K562 (cell line): ENCODE data around the gene PLK1. TPM values are rescaled to one million over a fixed set of nuclear protein-coding genes. Genes with fewer than 3 reads are reported as not detected.

Source experiments
- ATF1 ChIP-seq, 2 experiments: fragments of 450-650 bp in 1 of 2; IDR thresholded peaks; 2 replicates each; pipeline ENCODE4 v1.6.1; 2016; ENCODE audit warnings: missing compliant biosample characterization in 1 of 2, missing genetic modification characterization in 1 of 2
- ELF1 ChIP-seq: fragments of 200-800 bp; sonication (Bioruptor generic); IDR thresholded peaks from 2 replicates; pipeline ENCODE4 v1.6.1; 2016; ENCODE audit warnings: missing genetic modification characterization, missing compliant biosample characterization
- GABPA ChIP-seq: fragments of 200-800 bp; sonication (Bioruptor generic); conservative IDR thresholded peaks from 2 replicates; pipeline ENCODE4 v1.6.1; 2016; ENCODE audit warnings: low read depth, missing genetic modification characterization, missing compliant biosample characterization
- HNRNPL ChIP-seq: fragments of 200-400 bp; formaldehyde crosslinking; IDR thresholded peaks from 2 replicates; pipeline ENCODE4 v1.6.1; 2017; ENCODE audit warnings: low read depth, mild to moderate bottlenecking, low read length
- IRF9 ChIP-seq: fragments of 450-650 bp; IDR thresholded peaks from 2 replicates; pipeline ENCODE4 v1.6.1; 2016; ENCODE audit warnings: missing biosample characterization, missing genetic modification characterization
- JUND ChIP-seq, 2 experiments: IDR thresholded peaks; 2 replicates in 1 of 2; 3 replicates in 1 of 2; pipeline ENCODE4 v1.6.1; 2011; ENCODE audit warnings: borderline replicate concordance in 2 of 2, low read depth in 2 of 2, low read length in 2 of 2, improper control_type of control experiment in 1 of 2, missing biosample characterization in 1 of 2, missing genetic modification characterization in 1 of 2, missing genetic modification reagents in 1 of 2
- NR2C1 ChIP-seq, 2 experiments: fragments of 450-650 bp; IDR thresholded peaks; 2 replicates each; pipeline ENCODE4 v1.6.1; 2017; ENCODE audit warnings: mild to moderate bottlenecking in 2 of 2, antibody characterized with exemption in 1 of 2, inconsistent platforms in 1 of 2, missing compliant biosample characterization in 1 of 2, missing genetic modification characterization in 1 of 2
- NR2C2 ChIP-seq, 2 experiments: fragments of 200-800 bp in 1 of 2; sonication (Bioruptor generic) in 1 of 2; sonication (generic) in 1 of 2; formaldehyde crosslinking in 1 of 2; IDR thresholded peaks; 2 replicates each; pipeline versions ENCODE4 v1.6.1 to v1.8.0; 2016 to 2022; ENCODE audit warnings: mild to moderate bottlenecking in 1 of 2, missing compliant biosample characterization in 1 of 2, missing genetic modification characterization in 1 of 2, missing genetic modification reagents in 1 of 2
- RBFOX2 ChIP-seq: fragments of 200-400 bp; formaldehyde crosslinking; IDR thresholded peaks from 2 replicates; pipeline ENCODE4 v1.6.1; 2017; ENCODE audit warnings: low read depth, mild to moderate bottlenecking, low read length, moderate library complexity
- SIN3B ChIP-seq: fragments of 450-650 bp; IDR thresholded peaks from 2 replicates; pipeline ENCODE4 v1.6.1; 2017; ENCODE audit warnings: low read depth, mild to moderate bottlenecking, moderate library complexity
- ZNF24 ChIP-seq: fragments of 450-650 bp; IDR thresholded peaks from 2 replicates; pipeline ENCODE4 v1.6.1; 2016
- polyA plus RNA-seq, 8 experiments: library from polyadenylated mRNA; depleted of rRNA in 4 of 8; stranded (reverse) in 5 of 8; unstranded in 3 of 8; fragments of >200 nt; fragmentation: Nextera tagmentation in 2 of 8; fragmentation: Illumina TruSeq in 1 of 8; extraction: Ambion mirVana in 2 of 8; extraction: Trizol in 1 of 8; gene quantifications; 2 replicates each; pipeline versions ENCODE4 v1.2.1 to v1.2.3, GENCODE V29; 2011 to 2014; ENCODE audit warnings: inconsistent platforms in 1 of 8, missing spikeins in 1 of 8
- total RNA-seq, 7 experiments: library from RNA; depleted of rRNA in 6 of 7; stranded (reverse); fragments of >200 nt in 6 of 7; fragmentation: Illumina TruSeq in 2 of 7; extraction: Trizol in 2 of 7; gene quantifications; 2 replicates each; pipeline versions ENCODE4 v1.2.1 to v1.2.3, GENCODE V29; 2011 to 2021; ENCODE audit warnings: low replicate concordance in 1 of 7
- TF ChIP-seq, protein P1 (sequence below): fragments of 450-650 bp; IDR thresholded peaks from 2 replicates; pipeline ENCODE4 v1.6.1; 2016; ENCODE audit warnings: mild to moderate bottlenecking, moderate library complexity

Gene PLK1
- total and polyA plus RNA-seq, 9 of the 15 experiments (the other 6 are each of a cell fraction or from before 2014, with no cell fraction given) = 13.6 to 212 (median 45.5) TPM

DNA sequence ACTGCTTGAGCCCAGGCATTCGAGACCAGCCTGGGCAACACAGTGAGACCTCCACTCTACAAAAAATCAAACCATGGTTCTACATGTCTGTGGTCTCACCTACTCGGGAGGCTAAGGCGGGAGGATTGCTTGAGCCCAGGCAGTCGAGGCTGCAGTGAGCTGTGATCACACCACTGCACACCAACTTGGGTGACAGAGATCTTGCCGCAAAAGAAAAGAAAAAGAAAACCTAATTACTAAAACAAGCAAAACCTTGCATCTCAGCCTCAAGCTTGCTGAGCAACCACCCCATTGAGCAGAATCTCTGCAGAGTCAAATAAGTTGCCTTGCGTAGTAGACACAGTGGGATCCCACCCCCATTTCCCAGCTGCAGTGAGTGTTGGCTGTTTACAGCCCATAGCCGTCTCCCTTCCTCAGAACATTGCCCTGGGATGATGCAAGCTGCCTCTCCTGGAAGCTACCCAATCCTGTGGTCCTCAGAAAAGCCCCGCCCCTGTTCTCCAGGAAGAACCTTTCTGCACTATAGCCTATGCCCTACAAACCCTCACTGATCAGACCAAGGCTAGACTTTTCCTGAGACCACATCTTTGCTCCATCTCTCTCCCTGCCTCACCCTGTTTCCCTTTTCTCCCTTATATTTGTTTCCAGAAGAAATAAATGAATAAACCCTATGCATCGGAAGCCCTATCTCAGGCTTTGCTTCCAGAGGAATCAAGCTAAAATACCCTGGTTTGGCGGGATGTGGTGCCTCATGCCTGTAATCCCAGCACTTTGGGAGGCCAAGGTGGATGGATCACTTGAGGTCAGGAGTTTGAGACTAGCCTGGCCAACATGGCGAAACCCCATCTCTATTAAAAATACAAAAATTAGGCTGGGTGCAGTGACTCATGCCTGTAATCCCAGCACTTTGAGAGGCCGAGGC is 51.1 kb downstream of the PLK1 start (continued):
- TF ChIP-seq RBFOX2 = peak; percentile 56; the same call in 1 of the 2 replicates
- no peak for TF ChIP-seq ATF1 (CRISPR knock-in tag; IDR thresholded peaks at IDR 0.05)
- TF ChIP-seq ATF1 (tag; IDR thresholded peaks at IDR 0.05) = peak; percentile 33; the same call in 1 of the 2 replicates
- no peak for TF ChIP-seq NR2C2 (CRISPR knock-in tag; IDR thresholded peaks at IDR 0.05)
- TF ChIP-seq NR2C2 (tag; IDR thresholded peaks at IDR 0.05) = peak; percentile 81
- TF ChIP-seq JUND (IDR thresholded peaks at IDR 0.05; ENCODE audit: borderline replicate concordance, low read depth, low read length) = peak; percentile 87
- peak; percentile 76; the same call in 2 of the 3 replicates for TF ChIP-seq JUND (tag; IDR thresholded peaks at IDR 0.05; ENCODE audit: borderline replicate concordance, low read depth, low read length)
- no peak for TF ChIP-seq ZNF24
- peak; percentile 54; the same call in 1 of the 2 replicates for TF ChIP-seq IRF9 (tag)
- no peak for TF ChIP-seq SIN3B
- TF ChIP-seq, protein P1, sequence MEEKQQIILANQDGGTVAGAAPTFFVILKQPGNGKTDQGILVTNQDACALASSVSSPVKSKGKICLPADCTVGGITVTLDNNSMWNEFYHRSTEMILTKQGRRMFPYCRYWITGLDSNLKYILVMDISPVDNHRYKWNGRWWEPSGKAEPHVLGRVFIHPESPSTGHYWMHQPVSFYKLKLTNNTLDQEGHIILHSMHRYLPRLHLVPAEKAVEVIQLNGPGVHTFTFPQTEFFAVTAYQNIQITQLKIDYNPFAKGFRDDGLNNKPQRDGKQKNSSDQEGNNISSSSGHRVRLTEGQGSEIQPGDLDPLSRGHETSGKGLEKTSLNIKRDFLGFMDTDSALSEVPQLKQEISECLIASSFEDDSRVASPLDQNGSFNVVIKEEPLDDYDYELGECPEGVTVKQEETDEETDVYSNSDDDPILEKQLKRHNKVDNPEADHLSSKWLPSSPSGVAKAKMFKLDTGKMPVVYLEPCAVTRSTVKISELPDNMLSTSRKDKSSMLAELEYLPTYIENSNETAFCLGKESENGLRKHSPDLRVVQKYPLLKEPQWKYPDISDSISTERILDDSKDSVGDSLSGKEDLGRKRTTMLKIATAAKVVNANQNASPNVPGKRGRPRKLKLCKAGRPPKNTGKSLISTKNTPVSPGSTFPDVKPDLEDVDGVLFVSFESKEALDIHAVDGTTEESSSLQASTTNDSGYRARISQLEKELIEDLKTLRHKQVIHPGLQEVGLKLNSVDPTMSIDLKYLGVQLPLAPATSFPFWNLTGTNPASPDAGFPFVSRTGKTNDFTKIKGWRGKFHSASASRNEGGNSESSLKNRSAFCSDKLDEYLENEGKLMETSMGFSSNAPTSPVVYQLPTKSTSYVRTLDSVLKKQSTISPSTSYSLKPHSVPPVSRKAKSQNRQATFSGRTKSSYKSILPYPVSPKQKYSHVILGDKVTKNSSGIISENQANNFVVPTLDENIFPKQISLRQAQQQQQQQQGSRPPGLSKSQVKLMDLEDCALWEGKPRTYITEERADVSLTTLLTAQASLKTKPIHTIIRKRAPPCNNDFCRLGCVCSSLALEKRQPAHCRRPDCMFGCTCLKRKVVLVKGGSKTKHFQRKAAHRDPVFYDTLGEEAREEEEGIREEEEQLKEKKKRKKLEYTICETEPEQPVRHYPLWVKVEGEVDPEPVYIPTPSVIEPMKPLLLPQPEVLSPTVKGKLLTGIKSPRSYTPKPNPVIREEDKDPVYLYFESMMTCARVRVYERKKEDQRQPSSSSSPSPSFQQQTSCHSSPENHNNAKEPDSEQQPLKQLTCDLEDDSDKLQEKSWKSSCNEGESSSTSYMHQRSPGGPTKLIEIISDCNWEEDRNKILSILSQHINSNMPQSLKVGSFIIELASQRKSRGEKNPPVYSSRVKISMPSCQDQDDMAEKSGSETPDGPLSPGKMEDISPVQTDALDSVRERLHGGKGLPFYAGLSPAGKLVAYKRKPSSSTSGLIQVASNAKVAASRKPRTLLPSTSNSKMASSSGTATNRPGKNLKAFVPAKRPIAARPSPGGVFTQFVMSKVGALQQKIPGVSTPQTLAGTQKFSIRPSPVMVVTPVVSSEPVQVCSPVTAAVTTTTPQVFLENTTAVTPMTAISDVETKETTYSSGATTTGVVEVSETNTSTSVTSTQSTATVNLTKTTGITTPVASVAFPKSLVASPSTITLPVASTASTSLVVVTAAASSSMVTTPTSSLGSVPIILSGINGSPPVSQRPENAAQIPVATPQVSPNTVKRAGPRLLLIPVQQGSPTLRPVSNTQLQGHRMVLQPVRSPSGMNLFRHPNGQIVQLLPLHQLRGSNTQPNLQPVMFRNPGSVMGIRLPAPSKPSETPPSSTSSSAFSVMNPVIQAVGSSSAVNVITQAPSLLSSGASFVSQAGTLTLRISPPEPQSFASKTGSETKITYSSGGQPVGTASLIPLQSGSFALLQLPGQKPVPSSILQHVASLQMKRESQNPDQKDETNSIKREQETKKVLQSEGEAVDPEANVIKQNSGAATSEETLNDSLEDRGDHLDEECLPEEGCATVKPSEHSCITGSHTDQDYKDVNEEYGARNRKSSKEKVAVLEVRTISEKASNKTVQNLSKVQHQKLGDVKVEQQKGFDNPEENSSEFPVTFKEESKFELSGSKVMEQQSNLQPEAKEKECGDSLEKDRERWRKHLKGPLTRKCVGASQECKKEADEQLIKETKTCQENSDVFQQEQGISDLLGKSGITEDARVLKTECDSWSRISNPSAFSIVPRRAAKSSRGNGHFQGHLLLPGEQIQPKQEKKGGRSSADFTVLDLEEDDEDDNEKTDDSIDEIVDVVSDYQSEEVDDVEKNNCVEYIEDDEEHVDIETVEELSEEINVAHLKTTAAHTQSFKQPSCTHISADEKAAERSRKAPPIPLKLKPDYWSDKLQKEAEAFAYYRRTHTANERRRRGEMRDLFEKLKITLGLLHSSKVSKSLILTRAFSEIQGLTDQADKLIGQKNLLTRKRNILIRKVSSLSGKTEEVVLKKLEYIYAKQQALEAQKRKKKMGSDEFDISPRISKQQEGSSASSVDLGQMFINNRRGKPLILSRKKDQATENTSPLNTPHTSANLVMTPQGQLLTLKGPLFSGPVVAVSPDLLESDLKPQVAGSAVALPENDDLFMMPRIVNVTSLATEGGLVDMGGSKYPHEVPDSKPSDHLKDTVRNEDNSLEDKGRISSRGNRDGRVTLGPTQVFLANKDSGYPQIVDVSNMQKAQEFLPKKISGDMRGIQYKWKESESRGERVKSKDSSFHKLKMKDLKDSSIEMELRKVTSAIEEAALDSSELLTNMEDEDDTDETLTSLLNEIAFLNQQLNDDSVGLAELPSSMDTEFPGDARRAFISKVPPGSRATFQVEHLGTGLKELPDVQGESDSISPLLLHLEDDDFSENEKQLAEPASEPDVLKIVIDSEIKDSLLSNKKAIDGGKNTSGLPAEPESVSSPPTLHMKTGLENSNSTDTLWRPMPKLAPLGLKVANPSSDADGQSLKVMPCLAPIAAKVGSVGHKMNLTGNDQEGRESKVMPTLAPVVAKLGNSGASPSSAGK = peak; percentile 66
- no peak for TF ChIP-seq HNRNPL
- TF ChIP-seq NR2C1 (IDR thresholded peaks at IDR 0.05) = peak; percentile 25; the same call in 1 of the 2 replicates
- TF ChIP-seq NR2C1 (tag; IDR thresholded peaks at IDR 0.05) = 0 out of 2 replicates have a peak, but pooled peaks have one; percentile 50
- TF ChIP-seq ELF1 (tag) = peak; percentile 42; the same call in 1 of the 2 replicates
- no peak for TF ChIP-seq GABPA (tag)
